Prostate gland (tissue), 2 donors: ENCODE results near the gene B3GNT9.

Experiments used
- POLR2A ChIP-seq: fragments of 450-650 bp; IDR thresholded peaks from one replicate; pipeline ENCODE4 v1.6.1; 2016; ENCODE audit warnings: antibody characterized with exemption, mild to moderate bottlenecking
- POLR2AphosphoS5 ChIP-seq: sonication (generic); formaldehyde crosslinking; IDR thresholded peaks from one replicate; pipeline ENCODE4 v1.6.1; 2017; ENCODE audit warnings: antibody characterized with exemption
- TF ChIP-seq, protein P1 (sequence below), 4 experiments: fragments of 200-600 bp in 2 of 4; fragments of 450-650 bp in 2 of 4; sonication (generic) in 2 of 4; IDR thresholded peaks; 1 replicate in 3 of 4; 2 replicates in 1 of 4; pipeline ENCODE4 v1.5.1; 2016 to 2019; ENCODE audit warnings: antibody characterized with exemption in 4 of 4, mild to moderate bottlenecking in 2 of 4, moderate library complexity in 2 of 4

GRCh38 chr16:67149276-67150046 lies 1.3 kb downstream of the B3GNT9 start:
- no peak for TF ChIP-seq POLR2A
- TF ChIP-seq, protein P1, sequence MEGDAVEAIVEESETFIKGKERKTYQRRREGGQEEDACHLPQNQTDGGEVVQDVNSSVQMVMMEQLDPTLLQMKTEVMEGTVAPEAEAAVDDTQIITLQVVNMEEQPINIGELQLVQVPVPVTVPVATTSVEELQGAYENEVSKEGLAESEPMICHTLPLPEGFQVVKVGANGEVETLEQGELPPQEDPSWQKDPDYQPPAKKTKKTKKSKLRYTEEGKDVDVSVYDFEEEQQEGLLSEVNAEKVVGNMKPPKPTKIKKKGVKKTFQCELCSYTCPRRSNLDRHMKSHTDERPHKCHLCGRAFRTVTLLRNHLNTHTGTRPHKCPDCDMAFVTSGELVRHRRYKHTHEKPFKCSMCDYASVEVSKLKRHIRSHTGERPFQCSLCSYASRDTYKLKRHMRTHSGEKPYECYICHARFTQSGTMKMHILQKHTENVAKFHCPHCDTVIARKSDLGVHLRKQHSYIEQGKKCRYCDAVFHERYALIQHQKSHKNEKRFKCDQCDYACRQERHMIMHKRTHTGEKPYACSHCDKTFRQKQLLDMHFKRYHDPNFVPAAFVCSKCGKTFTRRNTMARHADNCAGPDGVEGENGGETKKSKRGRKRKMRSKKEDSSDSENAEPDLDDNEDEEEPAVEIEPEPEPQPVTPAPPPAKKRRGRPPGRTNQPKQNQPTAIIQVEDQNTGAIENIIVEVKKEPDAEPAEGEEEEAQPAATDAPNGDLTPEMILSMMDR (IDR thresholded peaks at IDR 0.05) = no peak
- TF ChIP-seq POLR2AphosphoS5 = no peak
